ENCODE results near the gene TMEM145. TPM values are rescaled to one million over a fixed set of nuclear protein-coding genes. Genes with fewer than 3 reads are reported as not detected.

Gene TMEM145
- total RNA-seq, 1 donor from 2014 or later: not detected

DNA sequence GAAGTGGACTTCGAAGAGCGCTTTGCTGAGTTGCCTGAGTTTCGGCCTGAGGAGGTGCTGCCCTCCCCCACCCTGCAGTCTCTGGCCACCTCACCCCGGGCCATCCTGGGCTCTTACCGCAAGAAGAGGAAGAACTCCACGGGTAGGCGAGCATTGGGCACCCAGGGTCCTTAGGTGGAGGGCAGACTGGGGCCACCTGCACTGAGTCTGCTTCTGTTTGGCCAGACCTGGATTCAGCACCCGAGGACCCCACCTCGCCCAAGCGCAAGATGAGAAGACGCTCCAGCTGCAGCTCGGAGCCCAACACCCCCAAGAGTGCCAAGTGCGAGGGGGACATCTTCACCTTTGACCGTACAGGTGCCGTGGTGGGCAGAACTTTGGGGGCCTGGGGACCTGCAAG is 19.2 kb upstream of the TMEM145 start:
- Histone ChIP-seq H3K9ac (ENCODE audit: low read length) (no peak overlapping the region), H3K4me1 (ENCODE audit: insufficient read depth, low read length) (no peaks in the 10 kb centered on the region), H3K27ac (ENCODE audit: low read depth, low read length) (no peak overlapping the region), H3K27me3 (ENCODE audit: insufficient read depth, low read length) (no peaks in the 10 kb centered on the region), H3K4me3 (ENCODE audit: insufficient read depth, low read depth, low read length) (no peak overlapping the region), H2AFZ (ENCODE audit: low read depth, low read length) (no peak overlapping the region), H4K20me1 (ENCODE audit: insufficient read depth, low read length) (peaks cover 56% of the 10 kb centered on the region), H3K4me2 (ENCODE audit: low read length) (no peak overlapping the region), H3K9me3 (ENCODE audit: insufficient read depth, low read depth, low read length) (no peaks in the 10 kb centered on the region), H3K36me3 (ENCODE audit: insufficient read depth, low read length) (peaks cover 14% of the 10 kb centered on the region), H3K79me2 (ENCODE audit: insufficient read depth, low read length) (peaks cover 6% of the 10 kb centered on the region)
- no peak for FAIRE-seq
- Mint-ChIP-seq H3K36me3 (ENCODE audit: low read depth, unreplicated experiment) (peaks cover 4% of the 10 kb centered on the region), H3K27me3 (ENCODE audit: low read depth, unreplicated experiment) (no peaks in the 10 kb centered on the region), H3K9me3 (ENCODE audit: unreplicated experiment) (no peaks in the 10 kb centered on the region), H3K27ac (ENCODE audit: unreplicated experiment) (no peak overlapping the region), H3K4me1 (ENCODE audit: low read depth, unreplicated experiment) (no peaks in the 10 kb centered on the region), H3K4me3 (ENCODE audit: unreplicated experiment) (no peak overlapping the region)
- TF ChIP-seq, protein P1, sequence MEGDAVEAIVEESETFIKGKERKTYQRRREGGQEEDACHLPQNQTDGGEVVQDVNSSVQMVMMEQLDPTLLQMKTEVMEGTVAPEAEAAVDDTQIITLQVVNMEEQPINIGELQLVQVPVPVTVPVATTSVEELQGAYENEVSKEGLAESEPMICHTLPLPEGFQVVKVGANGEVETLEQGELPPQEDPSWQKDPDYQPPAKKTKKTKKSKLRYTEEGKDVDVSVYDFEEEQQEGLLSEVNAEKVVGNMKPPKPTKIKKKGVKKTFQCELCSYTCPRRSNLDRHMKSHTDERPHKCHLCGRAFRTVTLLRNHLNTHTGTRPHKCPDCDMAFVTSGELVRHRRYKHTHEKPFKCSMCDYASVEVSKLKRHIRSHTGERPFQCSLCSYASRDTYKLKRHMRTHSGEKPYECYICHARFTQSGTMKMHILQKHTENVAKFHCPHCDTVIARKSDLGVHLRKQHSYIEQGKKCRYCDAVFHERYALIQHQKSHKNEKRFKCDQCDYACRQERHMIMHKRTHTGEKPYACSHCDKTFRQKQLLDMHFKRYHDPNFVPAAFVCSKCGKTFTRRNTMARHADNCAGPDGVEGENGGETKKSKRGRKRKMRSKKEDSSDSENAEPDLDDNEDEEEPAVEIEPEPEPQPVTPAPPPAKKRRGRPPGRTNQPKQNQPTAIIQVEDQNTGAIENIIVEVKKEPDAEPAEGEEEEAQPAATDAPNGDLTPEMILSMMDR (IDR thresholded peaks at IDR 0.05; ENCODE audit: insufficient read depth, low read depth, low read length): no peak
- no peak for TF ChIP-seq EZH2 (IDR thresholded peaks at IDR 0.05; ENCODE audit: insufficient read depth, low read length)
- DNase-seq (ENCODE audit: low read depth): no peak

DNA sequence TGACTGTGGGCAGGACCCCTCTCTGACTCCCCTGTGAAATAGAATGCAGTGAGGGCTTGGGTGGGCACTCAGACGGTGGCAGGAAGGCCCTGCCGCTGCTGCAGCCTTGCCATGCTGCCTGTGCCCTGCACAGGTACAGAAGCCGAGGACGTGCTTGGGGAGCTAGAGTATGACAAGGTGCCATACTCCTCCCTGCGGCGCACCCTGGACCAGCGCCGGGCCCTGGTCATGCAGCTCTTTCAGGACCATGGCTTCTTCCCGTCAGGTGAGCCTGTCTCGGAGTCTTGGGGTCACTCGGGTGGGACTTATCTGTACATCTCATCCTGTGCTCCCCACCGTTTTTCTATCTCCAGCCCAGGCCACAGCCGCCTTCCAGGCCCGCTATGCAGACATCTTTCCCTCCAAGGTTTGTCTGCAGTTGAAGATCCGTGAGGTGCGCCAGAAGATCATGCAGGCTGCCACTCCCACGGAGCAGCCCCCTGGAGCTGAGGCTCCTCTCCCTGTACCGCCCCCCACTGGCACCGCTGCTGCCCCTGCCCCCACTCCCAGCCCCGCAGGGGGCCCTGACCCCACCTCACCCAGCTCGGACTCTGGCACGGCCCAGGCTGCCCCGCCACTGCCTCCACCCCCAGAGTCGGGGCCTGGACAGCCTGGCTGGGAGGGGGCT is 18.5 kb upstream of the TMEM145 start:
- no peak for FAIRE-seq
- H3K36me3 ChIP-seq (ENCODE audit: insufficient read depth, low read length): peaks cover 13% of the 10 kb centered on the region
- no peak overlapping the region for H3K27ac Mint-ChIP-seq (ENCODE audit: unreplicated experiment)

DNA sequence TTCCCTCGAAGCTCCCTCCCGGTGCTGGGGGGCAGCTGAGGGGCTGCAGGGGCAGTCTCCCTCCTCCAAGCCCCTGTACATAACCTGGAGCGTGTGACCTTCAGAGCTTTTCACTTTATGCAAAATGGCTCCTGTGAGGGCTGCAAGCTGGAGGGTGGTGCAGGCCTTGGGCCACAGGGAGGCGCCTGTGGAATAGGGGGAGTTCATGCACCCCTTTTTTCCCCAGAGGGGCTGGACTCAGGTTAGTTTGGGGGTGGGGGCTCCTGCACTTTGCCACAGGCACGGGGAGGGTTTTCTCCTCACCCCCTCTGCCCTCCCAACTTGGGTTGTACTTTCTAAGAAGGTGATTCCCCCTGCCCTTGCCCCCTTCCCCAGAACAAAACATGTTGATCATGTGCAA is 17.8 kb upstream of the TMEM145 start:
- H2AFZ ChIP-seq (ENCODE audit: low read depth, low read length): no peak overlapping the region
- no peak overlapping the region for H3K9ac ChIP-seq (ENCODE audit: low read length)
- no peaks in the 10 kb centered on the region for H3K79me2 ChIP-seq (ENCODE audit: insufficient read depth, low read length)
- Mint-ChIP-seq H3K36me3 (ENCODE audit: low read depth, unreplicated experiment) (peaks cover 6% of the 10 kb centered on the region), H3K4me1 (ENCODE audit: low read depth, unreplicated experiment) (no peaks in the 10 kb centered on the region), H3K27me3 (ENCODE audit: low read depth, unreplicated experiment) (no peaks in the 10 kb centered on the region), H3K9me3 (ENCODE audit: unreplicated experiment) (no peaks in the 10 kb centered on the region), H3K4me3 (ENCODE audit: unreplicated experiment) (no peak overlapping the region), H3K27ac (ENCODE audit: unreplicated experiment) (no peak overlapping the region)
- DNase-seq (ENCODE audit: low read depth): no peak
- H3K27ac ChIP-seq (ENCODE audit: low read depth, low read length): no peak overlapping the region
- H3K4me3 ChIP-seq (ENCODE audit: insufficient read depth, low read depth, low read length): no peak overlapping the region
- H3K9me3 ChIP-seq (ENCODE audit: insufficient read depth, low read depth, low read length): no peaks in the 10 kb centered on the region
- peaks cover 42% of the 10 kb centered on the region for H4K20me1 ChIP-seq (ENCODE audit: insufficient read depth, low read length)
- no peak overlapping the region for H3K4me2 ChIP-seq (ENCODE audit: low read length)
- TF ChIP-seq, protein P1 (IDR thresholded peaks at IDR 0.05; ENCODE audit: insufficient read depth, low read depth, low read length): no peak
- TF ChIP-seq EZH2 (IDR thresholded peaks at IDR 0.05; ENCODE audit: insufficient read depth, low read length): no peak
- H3K36me3 ChIP-seq (ENCODE audit: insufficient read depth, low read length): peaks cover 10% of the 10 kb centered on the region
- no peak for FAIRE-seq
- no peaks in the 10 kb centered on the region for H3K4me1 ChIP-seq (ENCODE audit: insufficient read depth, low read length)
- H3K27me3 ChIP-seq (ENCODE audit: insufficient read depth, low read length): no peaks in the 10 kb centered on the region

More for the DNA sequence above, 18.5 kb upstream of the TMEM145 start:
- H3K4me1 Mint-ChIP-seq (ENCODE audit: low read depth, unreplicated experiment): no peaks in the 10 kb centered on the region
- Histone ChIP-seq H2AFZ (ENCODE audit: low read depth, low read length) (no peak overlapping the region), H4K20me1 (ENCODE audit: insufficient read depth, low read length) (peaks cover 50% of the 10 kb centered on the region), H3K9me3 (ENCODE audit: insufficient read depth, low read depth, low read length) (no peaks in the 10 kb centered on the region), H3K79me2 (ENCODE audit: insufficient read depth, low read length) (peaks cover 4% of the 10 kb centered on the region), H3K4me2 (ENCODE audit: low read length) (no peak overlapping the region), H3K27ac (ENCODE audit: low read depth, low read length) (no peak overlapping the region), H3K4me3 (ENCODE audit: insufficient read depth, low read depth, low read length) (no peak overlapping the region), H3K4me1 (ENCODE audit: insufficient read depth, low read length) (no peaks in the 10 kb centered on the region), H3K9ac (ENCODE audit: low read length) (no peak overlapping the region), H3K27me3 (ENCODE audit: insufficient read depth, low read length) (no peaks in the 10 kb centered on the region)
- peaks cover 4% of the 10 kb centered on the region for H3K36me3 Mint-ChIP-seq (ENCODE audit: low read depth, unreplicated experiment)
- no peak for TF ChIP-seq EZH2 (IDR thresholded peaks at IDR 0.05; ENCODE audit: insufficient read depth, low read length)
- TF ChIP-seq, protein P1 (IDR thresholded peaks at IDR 0.05; ENCODE audit: insufficient read depth, low read depth, low read length): no peak
- H3K9me3 Mint-ChIP-seq (ENCODE audit: unreplicated experiment): no peaks in the 10 kb centered on the region
- DNase-seq (ENCODE audit: low read depth): no peak
- no peak overlapping the region for H3K4me3 Mint-ChIP-seq (ENCODE audit: unreplicated experiment)
- no peaks in the 10 kb centered on the region for H3K27me3 Mint-ChIP-seq (ENCODE audit: low read depth, unreplicated experiment)
